Colon (tissue), 2 donors: ENCODE results near the gene NUDT19.
"Not testable (repeated sequence)": the region's sequence is repeated elsewhere in the genome, so short reads cannot be mapped to it uniquely, and the experiment has no call there.

ENCODE experiments used
- FAIRE-seq: peaks from 2 replicates; lab custom pipeline; 2012; peaks lifted over from hg19 to GRCh38; lab: Jason Lieb, UNC
- donor health status: control.
- donor health status: control.

Gene NUDT19

DNA sequence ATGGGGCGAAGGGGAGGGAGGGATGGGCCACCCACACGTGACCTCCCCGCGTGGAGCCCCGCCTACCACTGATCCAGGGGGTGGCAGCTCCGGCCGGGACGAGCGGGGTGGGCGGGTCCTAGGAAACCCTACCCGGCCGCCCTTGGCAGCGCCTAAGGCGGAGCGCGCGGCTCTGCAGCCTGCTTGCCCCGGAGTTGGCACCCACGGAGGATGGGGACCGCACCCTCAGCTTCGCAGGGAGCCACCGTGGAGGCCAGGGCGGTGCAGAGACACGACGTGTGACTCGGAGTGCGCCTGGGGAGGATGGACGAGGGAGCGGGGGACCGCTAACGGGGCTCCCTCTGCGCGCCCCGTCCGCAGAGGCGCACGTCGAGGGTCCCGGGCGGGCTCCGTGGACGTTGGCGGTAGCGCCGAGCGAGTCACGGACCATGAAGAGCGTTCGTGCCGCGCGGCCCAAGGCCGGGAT, 15.9 kb upstream of the NUDT19 start, which contains the start of gene RGS9BP:
Gene RGS9BP (plus strand): TSS at position 129 of the 466 bp plus-strand sequence. CDS start 416 bp downstream, outside the sequence.
- no peak for FAIRE-seq

DNA sequence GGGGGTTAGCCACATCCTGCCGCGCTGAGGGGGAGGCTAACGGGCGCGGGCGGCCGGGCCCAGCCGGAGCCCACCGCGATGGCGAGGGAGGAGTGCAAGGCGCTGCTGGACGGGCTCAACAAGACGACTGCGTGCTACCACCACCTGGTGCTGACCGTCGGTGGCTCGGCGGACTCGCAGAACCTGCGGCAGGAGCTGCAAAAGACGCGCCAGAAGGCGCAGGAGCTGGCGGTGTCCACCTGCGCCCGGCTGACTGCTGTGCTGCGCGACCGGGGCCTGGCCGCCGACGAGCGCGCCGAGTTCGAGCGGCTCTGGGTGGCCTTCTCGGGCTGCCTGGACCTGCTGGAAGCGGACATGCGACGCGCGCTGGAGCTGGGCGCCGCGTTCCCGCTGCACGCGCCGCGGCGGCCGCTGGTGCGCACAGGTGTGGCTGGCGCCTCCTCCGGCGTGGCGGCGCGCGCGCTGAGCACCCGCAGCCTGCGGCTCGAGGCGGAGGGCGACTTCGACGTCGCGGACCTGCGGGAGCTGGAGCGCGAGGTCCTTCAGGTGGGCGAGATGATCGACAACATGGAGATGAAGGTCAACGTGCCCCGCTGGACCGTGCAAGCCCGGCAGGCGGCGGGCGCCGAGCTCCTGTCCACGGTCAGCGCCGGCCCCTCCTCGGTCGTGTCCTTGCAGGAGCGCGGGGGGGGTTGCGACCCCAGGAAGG, 15.3 kb upstream of the NUDT19 start:
- no peak for FAIRE-seq

DNA sequence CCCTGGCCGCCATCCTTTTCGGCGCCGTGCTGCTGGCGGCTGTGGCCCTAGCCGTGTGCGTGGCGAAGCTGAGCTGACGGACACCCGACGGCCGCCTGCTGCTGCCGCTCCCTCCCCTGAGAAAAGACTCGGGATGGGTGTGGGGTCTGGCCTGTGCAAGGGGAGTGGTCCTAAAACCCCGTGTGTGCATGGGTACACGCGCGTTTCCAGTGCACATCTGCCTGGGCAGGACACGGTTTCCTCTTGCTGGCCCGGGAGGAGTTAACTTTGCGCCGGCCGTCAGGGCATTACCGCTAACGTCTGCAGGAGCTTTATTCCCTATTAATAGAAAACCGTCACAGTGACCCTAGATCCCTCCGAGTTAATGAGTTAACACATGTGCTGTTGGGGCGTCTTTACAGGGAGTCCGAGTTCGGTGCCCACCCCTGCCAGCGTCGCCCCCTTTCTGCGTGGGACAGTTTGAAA, 14.7 kb upstream of the NUDT19 start:
- FAIRE-seq = no peak

DNA sequence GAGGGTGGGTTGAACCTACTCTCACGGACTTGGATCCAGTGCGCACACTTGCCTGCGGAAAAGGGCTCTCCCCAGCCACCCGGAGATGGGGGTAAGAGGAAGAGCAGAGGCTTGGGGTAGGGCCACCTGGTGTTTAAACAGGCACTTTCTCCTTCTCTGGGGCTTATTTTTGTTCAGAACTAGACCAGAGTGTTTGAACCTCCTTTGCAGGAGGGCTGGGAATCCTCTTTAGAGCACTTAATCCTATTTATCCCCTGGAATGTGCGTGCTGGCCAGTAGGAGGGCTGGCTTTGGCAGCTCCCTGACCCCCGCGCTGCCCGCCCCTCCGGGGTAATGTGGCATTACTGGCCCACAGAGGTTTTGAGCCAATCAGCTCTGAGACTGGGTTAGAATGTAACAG, 14.0 kb upstream of the NUDT19 start:
- no peak for FAIRE-seq

DNA sequence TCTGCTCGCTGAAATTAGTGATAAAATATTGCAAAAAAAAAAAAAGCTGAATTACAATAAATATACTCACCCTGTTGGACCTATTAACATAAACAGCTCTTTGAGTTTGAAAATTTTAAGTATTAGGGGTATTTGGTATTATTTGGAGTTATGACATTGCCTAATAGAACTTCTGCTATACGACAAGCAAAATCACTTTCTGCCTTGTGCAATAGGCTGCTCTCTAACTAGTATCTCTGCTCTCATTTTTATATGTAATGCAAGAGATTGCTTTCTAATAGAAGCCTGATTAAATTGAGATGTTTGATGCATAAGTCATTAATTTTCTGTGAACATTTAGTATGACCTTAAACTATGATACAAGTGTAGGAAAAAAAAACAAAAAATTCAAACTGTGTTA, 10.6 kb upstream of the NUDT19 start:
- no peak for FAIRE-seq

DNA sequence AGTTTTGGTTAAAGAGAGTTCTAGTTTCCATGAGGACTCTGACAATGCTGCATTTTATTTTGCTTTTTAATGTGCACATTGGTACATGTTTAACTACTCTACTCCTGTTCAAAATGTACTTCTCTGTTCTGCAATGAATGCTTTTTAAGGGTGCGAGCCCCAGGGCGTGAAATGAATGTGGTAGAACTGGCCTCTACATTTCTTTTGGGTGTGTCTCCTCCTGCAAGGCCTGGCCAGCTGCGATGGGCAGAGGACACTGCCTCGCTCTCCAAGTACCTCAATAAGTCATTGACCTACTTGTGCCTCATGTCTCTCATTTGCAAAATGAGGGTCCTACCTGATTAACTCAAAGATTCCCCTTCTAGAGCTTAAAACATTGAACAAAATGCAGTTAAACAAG, 9.3 kb upstream of the NUDT19 start:
- no peak for FAIRE-seq

DNA sequence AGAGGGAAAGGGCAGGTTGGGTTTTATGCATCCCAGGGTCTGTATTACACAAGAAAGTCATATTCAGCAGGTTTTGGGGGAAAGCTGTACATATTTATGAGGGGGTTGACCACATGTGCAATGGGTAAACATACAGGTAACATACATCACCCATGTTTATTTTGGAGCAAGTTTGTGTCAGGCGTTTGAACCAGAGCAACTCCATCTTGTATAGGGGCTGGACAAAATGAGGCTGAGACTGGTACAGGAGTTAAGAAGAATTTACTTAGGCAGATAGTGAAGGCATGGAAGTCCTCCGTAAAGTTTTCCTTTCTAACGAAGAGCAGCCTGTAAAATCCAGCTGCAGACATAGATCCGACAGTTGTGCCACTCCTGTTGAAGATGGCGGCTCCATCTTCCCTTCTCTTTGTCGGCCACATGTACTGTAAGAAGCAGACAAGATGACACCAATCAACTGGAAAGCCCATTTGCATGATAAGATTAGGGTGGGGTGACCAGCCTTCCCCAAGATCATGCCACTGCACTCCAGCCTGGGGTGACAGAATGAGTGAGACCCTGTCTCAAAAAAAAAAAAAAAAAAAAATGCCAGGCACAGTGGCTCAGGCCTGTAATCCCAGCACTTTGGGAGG, 4.7 kb upstream of the NUDT19 start:
- FAIRE-seq = no peak

DNA sequence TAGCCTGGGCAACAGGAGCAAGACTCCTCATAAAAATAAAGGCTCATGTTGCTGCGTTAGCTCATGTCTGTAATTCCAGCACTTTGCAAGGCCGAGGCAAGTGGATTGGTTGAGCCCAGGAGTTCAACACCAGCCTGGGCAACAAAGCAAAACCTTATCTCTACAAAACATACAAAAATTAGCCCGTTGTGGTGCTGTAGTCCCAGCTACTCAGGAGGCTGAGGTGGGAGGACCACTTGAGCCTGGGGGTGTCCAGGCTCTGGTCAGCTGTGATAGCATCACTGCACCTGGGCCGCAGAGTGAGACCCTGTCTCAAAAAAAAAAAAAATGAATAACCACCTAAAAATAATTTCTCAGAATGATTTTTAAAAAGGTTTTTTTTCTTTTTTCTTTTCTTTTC, 3.9 kb upstream of the NUDT19 start:
- FAIRE-seq = no peak

DNA sequence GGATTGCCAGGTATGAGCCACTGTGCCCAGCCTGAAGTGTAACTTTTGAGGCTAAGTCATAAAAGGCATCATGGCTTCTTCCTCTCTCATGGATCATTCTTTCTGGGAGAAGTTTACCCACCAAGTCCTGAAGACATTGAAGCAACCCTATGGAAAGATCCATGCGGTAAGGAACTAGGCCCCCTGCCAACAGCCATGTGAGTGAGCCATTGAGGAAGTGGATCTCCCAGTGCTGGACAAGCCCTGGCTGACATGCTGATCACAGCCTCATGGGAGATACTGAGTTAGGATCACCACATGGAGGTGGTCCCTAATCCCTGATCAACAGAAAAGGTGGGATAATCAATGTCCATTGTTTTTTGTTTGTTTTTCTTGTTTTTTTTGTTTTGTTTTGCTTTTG, 3.3 kb upstream of the NUDT19 start:
- no peak for FAIRE-seq

DNA sequence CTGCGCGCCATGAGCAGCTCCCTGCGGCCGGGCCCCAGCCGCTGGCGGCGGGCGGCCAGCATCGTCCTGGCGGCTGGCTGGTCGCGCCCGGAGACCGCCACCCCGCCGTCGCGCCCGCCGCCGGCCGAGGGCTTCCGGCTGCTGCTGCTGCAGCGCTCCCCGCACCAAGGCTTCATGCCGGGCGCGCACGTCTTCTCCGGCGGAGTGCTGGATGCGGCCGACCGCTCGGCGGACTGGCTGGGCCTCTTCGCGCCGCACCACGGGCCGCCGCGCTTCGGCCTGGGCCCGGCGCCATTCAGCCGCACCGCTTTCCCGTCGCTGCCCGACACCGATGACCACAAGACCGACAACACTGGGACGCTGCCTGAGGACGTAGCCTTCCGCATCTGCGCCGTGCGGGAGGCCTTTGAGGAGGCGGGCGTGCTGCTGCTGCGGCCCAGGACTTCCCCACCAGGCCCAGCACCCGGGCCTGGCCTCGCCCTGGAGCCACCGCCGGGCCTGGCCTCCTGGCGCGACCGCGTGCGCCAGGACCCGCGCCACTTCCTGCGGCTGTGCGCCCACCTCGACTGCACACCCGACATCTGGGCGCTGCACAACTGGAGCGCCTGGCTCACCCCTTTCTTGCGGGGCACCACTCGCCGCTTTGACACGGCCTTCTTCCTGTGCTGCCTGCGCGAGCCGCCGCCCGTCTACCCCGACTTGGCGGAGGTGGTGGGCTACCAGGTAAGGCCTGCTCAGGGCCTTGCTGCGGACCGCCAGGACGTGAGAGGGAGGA, 518 bp downstream of the NUDT19 start:
- FAIRE-seq = no peak

DNA sequence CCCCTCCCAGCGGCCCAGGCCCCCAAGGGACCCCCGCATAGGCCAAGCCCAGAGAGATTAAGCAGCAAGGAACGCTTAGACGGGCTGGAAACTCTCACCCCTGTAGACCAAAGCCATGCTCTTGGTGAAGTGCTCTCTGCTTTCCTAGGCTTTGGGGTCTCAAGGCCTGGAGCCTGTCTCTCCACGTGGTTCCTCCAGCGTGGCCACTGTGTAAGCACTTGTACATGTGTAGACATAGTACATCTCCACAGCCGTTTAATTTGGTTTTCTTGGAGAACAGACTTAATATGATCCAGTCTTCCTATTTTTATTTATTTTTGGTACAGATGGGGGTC, 1.1 kb downstream of the NUDT19 start:
- FAIRE-seq = no peak

DNA sequence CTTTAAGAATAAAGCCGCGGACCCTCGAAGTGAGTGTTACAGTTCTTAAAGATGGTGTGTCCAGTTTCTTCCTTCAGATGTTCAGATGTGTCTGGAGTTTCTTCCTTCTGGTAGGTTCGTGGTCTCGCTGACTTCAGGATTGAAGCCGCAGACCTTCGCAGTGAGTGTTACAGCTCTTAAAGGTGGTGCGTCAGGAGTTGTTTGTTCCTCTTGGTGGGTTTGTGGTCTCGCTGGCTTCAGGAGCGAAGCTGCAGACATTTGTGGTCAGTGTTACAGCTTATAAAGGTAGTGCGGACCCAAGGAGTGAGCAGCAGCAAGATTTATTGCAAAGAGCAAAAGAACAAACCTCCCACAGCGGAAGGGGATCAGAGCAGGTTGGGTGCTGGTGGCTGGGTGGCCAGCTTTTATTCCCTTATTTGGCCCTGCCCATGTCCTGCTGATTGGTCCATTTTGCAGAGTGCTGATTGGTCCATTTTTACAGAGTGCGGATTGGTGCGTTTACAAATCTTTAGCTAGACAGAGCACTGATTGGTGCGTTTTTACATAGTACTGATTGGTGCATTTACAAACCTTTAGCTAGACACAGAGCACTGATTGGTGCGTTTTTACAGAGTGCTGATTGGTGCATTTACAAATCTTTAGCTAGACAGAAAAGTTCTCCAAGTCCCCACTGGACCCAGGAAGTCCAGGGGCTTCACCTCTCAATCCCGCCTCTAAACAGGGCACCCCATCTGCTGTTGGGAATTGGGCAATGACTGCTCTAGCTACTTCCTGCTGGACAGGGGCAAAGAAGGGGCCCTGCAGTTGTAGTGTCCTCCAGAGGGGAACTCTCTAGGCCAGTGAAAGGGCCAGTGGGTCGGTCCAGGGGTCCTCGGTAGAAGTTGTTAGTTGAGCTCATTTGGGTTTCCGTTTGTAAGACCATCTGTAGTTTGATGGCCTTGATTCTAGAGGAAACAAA, 1.8 kb downstream of the NUDT19 start:
- FAIRE-seq = not testable (repeated sequence)

DNA sequence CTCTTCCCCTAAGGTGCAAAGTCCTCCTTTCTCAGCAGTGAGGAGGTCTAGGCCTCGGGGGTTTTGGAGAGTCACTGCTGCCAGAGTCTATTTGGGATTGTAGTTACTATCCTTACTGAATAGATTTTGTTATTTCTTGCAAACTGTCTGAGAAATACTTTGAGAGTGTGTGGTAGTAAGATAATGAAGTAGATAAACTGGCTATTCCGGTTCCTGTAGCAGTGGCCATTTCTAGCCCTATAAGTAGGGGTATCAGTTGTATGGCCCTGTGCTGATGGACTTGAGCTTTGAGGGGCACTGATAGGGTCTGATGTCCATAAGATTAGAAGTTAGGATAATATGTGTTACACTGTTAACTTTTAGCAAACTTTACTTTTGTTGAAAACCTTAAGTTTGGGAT, 2.7 kb downstream of the NUDT19 start:
- FAIRE-seq = not testable (repeated sequence)

DNA sequence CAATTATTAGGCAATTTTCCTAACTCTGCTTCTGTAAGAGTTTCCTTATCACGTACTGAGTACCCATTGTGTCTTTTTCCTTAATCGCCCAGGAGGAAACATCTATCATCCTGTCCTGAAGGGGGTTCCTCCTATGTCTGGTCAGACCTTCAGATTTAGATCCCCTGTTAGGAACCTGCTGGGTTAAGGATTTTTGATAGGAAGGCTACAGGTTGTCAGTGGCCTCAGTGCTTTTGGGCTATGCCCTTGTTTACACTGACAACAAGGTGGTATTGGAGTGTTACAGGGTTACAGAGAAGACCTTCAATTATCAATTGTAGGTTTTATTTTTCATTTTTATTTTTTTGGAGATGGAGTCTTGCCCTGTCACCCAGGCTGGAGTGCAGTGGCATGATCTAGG, 3.2 kb downstream of the NUDT19 start:
- FAIRE-seq = not testable (repeated sequence)

DNA sequence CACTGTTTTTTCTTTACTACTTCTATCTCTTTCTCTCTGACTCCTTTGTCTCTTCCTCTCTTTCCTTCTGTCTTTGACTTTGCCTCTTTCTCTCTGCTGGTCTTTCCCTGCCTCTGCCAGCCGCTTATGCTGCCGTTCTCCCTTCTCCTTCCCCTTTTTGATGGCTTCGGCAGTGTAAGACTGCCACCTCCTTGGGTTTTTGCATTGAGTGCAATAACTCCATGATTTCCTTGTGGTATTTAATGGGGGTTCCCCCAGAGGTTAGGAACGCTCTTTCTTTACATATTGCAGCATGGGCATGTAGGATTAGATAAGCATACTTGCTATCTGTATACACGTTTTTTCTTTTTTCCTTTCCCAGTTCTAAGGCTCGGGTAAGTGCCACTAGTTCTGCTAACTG, 3.9 kb downstream of the NUDT19 start:
- not testable (repeated sequence) for FAIRE-seq

DNA sequence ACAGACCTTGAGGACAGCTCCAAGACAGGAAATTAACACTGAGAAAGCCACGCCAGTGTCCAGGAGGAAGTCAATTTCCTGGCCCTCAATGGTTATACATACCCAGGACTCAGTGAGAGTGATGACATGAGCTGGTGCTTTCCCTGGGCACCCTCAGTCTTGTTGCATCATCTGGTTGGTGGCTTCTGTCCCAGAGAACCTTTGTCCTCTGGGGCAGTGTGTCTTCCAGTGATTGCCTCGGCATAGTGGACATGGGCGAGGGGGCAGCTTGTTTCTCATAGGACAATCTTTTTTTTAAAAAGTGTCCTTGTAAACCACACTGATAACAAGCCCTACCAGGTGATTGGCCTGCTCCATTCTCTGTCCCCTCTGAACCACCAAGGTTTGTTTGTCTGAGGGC, 5.2 kb downstream of the NUDT19 start:
- not testable (repeated sequence) for FAIRE-seq

DNA sequence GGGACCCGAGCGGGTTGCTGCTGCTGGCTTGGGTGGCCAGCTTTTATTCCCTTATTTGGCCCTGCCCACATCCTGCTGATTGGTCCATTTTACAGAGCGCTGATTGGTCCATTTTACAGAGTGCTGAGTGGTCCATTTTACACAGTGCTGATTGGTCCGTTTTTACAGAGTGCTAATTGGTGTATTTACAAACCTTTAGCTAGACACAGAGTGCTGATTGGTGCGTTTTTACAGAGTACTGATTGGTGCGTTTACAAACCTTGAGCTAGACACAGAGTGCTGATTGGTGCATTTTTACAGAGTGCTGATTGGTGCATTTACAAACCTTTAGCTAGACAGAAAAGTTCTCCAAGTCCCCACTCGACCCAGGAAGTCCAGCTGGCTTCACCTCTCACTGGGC, 8.5 kb downstream of the NUDT19 start:
- not testable (repeated sequence) for FAIRE-seq

DNA sequence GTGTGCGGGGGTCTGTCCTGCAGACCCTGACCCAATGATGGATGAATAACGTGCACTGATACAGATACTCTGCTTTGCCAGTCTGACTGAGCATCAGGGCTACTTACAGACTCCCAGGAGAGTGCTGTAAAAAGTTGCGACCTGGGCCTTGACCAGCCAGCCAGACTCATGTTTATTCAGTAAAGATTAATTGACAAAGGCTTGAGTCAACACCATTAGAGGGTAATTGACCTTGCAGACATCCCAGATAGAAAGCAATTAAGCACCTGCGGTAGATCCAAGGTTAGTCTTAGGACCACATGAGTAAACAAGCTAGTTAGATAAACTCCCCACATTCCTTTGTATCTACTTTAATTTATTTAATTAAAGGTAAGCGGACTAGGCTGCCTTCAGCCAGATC, 10.4 kb downstream of the NUDT19 start:
- FAIRE-seq = no peak

DNA sequence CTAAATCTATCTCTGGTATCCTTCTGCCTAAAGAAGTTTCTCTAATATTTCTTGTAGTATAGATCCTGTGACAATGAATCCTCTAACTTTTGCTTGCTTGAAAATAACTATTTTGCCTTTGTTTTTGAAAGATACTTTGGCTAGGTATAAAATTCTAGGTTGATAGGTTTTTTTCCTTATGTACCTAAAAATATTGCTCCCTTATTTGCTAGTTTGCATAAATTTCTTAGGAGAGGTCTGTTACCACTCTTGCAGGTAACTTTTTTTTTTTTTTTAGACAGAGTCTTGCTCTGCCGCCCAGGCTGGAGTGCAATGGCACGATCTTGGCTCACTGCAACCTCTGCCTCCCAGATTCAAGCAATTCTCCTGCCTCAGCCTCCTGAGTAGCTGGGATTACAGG, 12.4 kb downstream of the NUDT19 start:
- FAIRE-seq = not testable (repeated sequence)

DNA sequence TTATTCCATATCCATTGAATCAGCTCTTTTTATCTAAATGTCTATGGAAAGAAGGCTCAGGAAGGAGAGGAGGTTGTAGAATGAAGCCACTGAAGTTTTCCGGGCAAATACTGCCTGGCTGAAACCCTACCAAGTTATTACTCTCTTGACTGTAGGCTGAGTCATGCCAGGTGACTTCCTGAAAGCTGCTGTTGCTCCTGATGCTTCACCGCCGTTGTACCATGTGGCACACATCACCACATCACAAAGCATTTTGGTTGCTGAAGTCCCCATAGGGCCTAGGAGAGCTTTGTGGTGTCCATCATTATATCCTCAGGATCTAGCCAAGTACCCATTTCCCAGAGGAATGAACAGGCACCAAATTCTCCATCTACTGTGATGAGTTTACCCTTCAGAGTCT, 16.8 kb downstream of the NUDT19 start:
- FAIRE-seq = no peak

DNA sequence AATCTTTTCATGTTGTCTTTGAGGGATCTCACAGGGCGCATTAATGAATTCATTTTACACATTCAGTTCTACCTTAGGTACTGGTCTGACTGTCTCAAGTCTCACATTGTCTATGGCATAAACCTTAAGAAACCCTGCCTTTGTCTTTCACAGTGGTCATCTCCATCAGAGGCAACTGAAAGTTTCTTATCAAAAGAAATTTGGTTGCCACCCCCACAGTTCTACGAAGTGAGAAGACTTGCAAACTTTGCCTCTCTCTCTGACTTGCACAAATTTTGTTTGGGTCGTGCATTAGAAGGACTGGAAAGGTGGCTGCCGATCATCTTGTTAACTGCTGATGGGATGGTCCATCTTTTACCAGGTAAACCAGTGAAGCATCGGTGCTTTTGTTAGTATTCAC, 17.4 kb downstream of the NUDT19 start:
- FAIRE-seq = no peak

DNA sequence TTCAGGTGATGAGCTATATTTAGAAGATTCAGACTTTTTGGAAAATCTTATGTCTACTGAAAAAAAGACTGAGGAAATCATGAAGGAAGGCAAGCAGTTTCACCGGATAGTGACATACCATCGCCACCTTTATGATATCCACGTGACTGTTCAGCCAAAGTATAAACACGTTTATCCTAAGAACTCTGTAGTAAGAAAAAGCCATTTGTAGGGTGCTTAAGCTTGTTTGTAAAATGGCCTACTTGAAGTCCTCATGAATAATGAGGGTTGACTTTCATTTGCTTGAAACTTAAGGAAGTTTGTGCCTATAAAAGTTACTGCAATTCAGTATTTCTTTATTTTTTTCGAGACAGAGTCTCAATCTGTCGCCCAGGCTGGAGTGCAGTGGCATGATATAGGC, 20.1 kb downstream of the NUDT19 start:
- FAIRE-seq = no peak
